Activated CD8-positive, alpha-beta memory T cell treated with anti-CD3 and anti-CD28 coated beads, Interleukin-2, amount 50 U/mL, for 24 hours (primary cell): ENCODE measurements around the gene CHD5.

Experiments used
- DNase-seq: peaks from one replicate; pipeline ENCODE4 v3.0.0-alpha.2; 2020; ENCODE audit errors: extremely low read depth

Gene CHD5

GRCh38 chr1:6099787-6100765, 80.0 kb downstream of the CHD5 start:
- DNase-seq = no peak

- no peak for DNase-seq
These were observed 80.8 kb downstream of the CHD5 start for GRCh38 chr1:6099297-6099696.

- DNase-seq = no peak
These were observed 81.6 kb downstream of the CHD5 start for GRCh38 chr1:6098303-6099215.

GRCh38 chr1:6097824-6098223, 82.3 kb downstream of the CHD5 start:
- no peak for DNase-seq

- DNase-seq = no peak
These were observed 83.0 kb downstream of the CHD5 start for GRCh38 chr1:6097117-6097595.

- DNase-seq = no peak
These were observed 83.6 kb downstream of the CHD5 start for GRCh38 chr1:6096243-6097116.

GRCh38 chr1:6095511-6096242, 84.4 kb downstream of the CHD5 start:
- no peak for DNase-seq

GRCh38 chr1:6094801-6095505, 85.2 kb downstream of the CHD5 start:
- no peak for DNase-seq

GRCh38 chr1:6094246-6094645, 85.9 kb downstream of the CHD5 start:
- DNase-seq = no peak

- no peak for DNase-seq
These were observed 86.5 kb downstream of the CHD5 start for GRCh38 chr1:6093611-6094010.

- no peak for DNase-seq
These were observed 87.0 kb downstream of the CHD5 start for GRCh38 chr1:6093071-6093470.

- DNase-seq = no peak
These were observed 87.9 kb downstream of the CHD5 start for GRCh38 chr1:6092211-6092610.

GRCh38 chr1:6091823-6092109, 88.4 kb downstream of the CHD5 start:
- DNase-seq = no peak

GRCh38 chr1:6090996-6091822, 88.9 kb downstream of the CHD5 start:
- DNase-seq = no peak

- no peak for DNase-seq
These were observed 89.8 kb downstream of the CHD5 start for GRCh38 chr1:6090288-6090687.

GRCh38 chr1:6088956-6089355, 91.2 kb downstream of the CHD5 start:
- no peak for DNase-seq

- no peak for DNase-seq
These were observed 92.2 kb downstream of the CHD5 start for GRCh38 chr1:6087958-6088357.

- no peak for DNase-seq
These were observed 92.7 kb downstream of the CHD5 start for GRCh38 chr1:6087377-6087772.

- DNase-seq = no peak
These were observed 93.3 kb downstream of the CHD5 start for GRCh38 chr1:6086762-6087376.
